ENCODE data around the gene FOXK2.

- no peak for TF ChIP-seq EZH2phosphoT487 (IDR thresholded peaks at IDR 0.05; ENCODE audit: insufficient read depth, low read depth)
- no peak for TF ChIP-seq EZH2 (IDR thresholded peaks at IDR 0.05; ENCODE audit: insufficient read depth, poor library complexity, severe bottlenecking)
Measured at GRCh38 chr17:82564241-82564640, 44.7 kb downstream of the FOXK2 start.

All from GM23248 (cell line).